IPS DF 6.9 (cell line): ENCODE results near the gene PRKACG.

Experiments used
- DNase-seq: peaks from one replicate; pipeline ENCODE4 v3.0.0-alpha.2; 2013; ENCODE audit warnings: low read depth, low spot score
- H3K27ac ChIP-seq: one replicate; pipeline ENCODE4 v1.5.1; 2013; ENCODE audit warnings: low read length, control low read depth
- H3K27me3 ChIP-seq: 2 replicates; pipeline ENCODE4 v1.6.1; 2013; ENCODE audit warnings: mild to moderate bottlenecking, low read length; ENCODE audit not compliant: control insufficient read depth, insufficient read depth
- H3K36me3 ChIP-seq: 2 replicates; pipeline ENCODE4 v1.6.1; 2013; ENCODE audit warnings: low read length; ENCODE audit not compliant: control insufficient read depth, insufficient read depth
- H3K4me1 ChIP-seq: 2 replicates; pipeline ENCODE4 v1.6.1; 2013; ENCODE audit warnings: low read length; ENCODE audit not compliant: control insufficient read depth, insufficient read depth
- H3K4me3 ChIP-seq: 2 replicates; pipeline ENCODE4 v1.5.1; 2013; ENCODE audit warnings: mild to moderate bottlenecking, low read length
- H3K9me3 ChIP-seq: 2 replicates; pipeline ENCODE4 v1.6.1; 2013; ENCODE audit warnings: low read length, inconsistent platforms; ENCODE audit not compliant: control insufficient read depth, insufficient read depth
- WGBS: extraction: QIAGEN DNeasy Blood & Tissue Kit; methylation state at CpG from one replicate; pipeline ENCODE4 v1.1.7; 2013; ENCODE audit warnings: mixed read lengths, missing lambda C conversion rate; ENCODE audit not compliant: insufficient read length, insufficient coverage; 5-methylcytosine and 5-hydroxymethylcytosine counted together

The PRKACG gene

GRCh38 chr9:69044240-69045219 lies 30.6 kb upstream of the PRKACG start:
- Histone ChIP-seq H3K27ac (no peak overlapping the region), H3K27me3 (no peaks in the 10 kb centered on the region), H3K9me3 (no peaks in the 10 kb centered on the region), H3K4me3 (no peak overlapping the region), H3K36me3 (0 out of 2 replicates have a peak, but pooled peaks cover 11% of the 10 kb centered on the region), H3K4me1 (peaks cover 3% of the 10 kb centered on the region; the same call in 1 of the 2 replicates)
- WGBS: no CpG with 5 or more reads among the region's 9 CpGs
- no peak for DNase-seq

- H3K4me3 ChIP-seq: no peak overlapping the region
Measured at GRCh38 chr9:69040646-69041045, 26.7 kb upstream of the PRKACG start.

GRCh38 chr9:69036799-69037198 lies 22.9 kb upstream of the PRKACG start:
- DNase-seq: no peak
- H3K27ac ChIP-seq: no peak overlapping the region
- no peaks in the 10 kb centered on the region for H3K36me3 ChIP-seq
- H3K27me3 ChIP-seq: no peaks in the 10 kb centered on the region; the same call in 1 of the 2 replicates
- H3K9me3 ChIP-seq: no peaks in the 10 kb centered on the region
- no CpG with 5 or more reads among the region's 10 CpGs for WGBS
- H3K4me1 ChIP-seq: 0 out of 2 replicates have a peak, but pooled peaks cover 1% of the 10 kb centered on the region
- no peak overlapping the region; the same call in 1 of the 2 replicates for H3K4me3 ChIP-seq

More at GRCh38 chr9:69040646-69041045, 26.7 kb upstream of the PRKACG start:
- H3K36me3 ChIP-seq: no peaks in the 10 kb centered on the region
- no peaks in the 10 kb centered on the region for H3K9me3 ChIP-seq
- WGBS: no CpG with 5 or more reads among the region's 2 CpGs
- DNase-seq: no peak
- H3K4me1 ChIP-seq: 0 out of 2 replicates have a peak, but pooled peaks cover 1% of the 10 kb centered on the region
- H3K27ac ChIP-seq: no peak overlapping the region
- no peaks in the 10 kb centered on the region for H3K27me3 ChIP-seq

- peak overlapping the region; percentile 74; the same call in 1 of the 2 replicates for H3K4me3 ChIP-seq
- no peak for DNase-seq
- 0 out of 2 replicates have a peak, but pooled peaks cover 1% of the 10 kb centered on the region for H3K4me1 ChIP-seq
- no peak overlapping the region for H3K27ac ChIP-seq
- H3K9me3 ChIP-seq: no peaks in the 10 kb centered on the region
- no CpG with 5 or more reads among the region's 14 CpGs for WGBS
- H3K27me3 ChIP-seq: no peaks in the 10 kb centered on the region; the same call in 1 of the 2 replicates
- no peaks in the 10 kb centered on the region for H3K36me3 ChIP-seq
Measured at GRCh38 chr9:69036309-69036708, 22.4 kb upstream of the PRKACG start.

- H3K4me3 ChIP-seq: peak within 1 kb of the TSS; percentile 74; the same call in 1 of the 2 replicates
- no peaks in the 10 kb centered on the region for H3K9me3 ChIP-seq
- H3K36me3 ChIP-seq: no peaks in the 10 kb centered on the region
- 0 out of 2 replicates have a peak, but pooled peaks cover 1% of the 10 kb centered on the region for H3K4me1 ChIP-seq
- H3K27ac ChIP-seq: no peak within 1 kb of the TSS
- no peak for DNase-seq
- H3K27me3 ChIP-seq: no peaks in the 10 kb centered on the region; the same call in 1 of the 2 replicates
- no CpG with 5 or more reads among the region's 75 CpGs for WGBS
Measured at GRCh38 chr9:69035438-69036308, 21.8 kb upstream of the PRKACG start, which contains the start of gene FXN. TSS of gene FXN (plus strand) at chr9:69035752. CDS start at chr9:69035783, 31 bp downstream.

- Histone ChIP-seq H3K36me3 (no peaks in the 10 kb centered on the region), H3K4me1 (0 out of 2 replicates have a peak, but pooled peaks cover 1% of the 10 kb centered on the region), H3K27ac (no peak overlapping the region), H3K4me3 (no peak overlapping the region), H3K9me3 (no peaks in the 10 kb centered on the region), H3K27me3 (no peaks in the 10 kb centered on the region; the same call in 1 of the 2 replicates)
- no peak for DNase-seq
- no CpG with 5 or more reads among the region's 2 CpGs for WGBS
Measured at GRCh38 chr9:69034071-69034470, 20.2 kb upstream of the PRKACG start.

- no peak for DNase-seq
- no peaks in the 10 kb centered on the region; the same call in 1 of the 2 replicates for H3K27me3 ChIP-seq
- H3K4me1 ChIP-seq: 0 out of 2 replicates have a peak, but pooled peaks cover 1% of the 10 kb centered on the region
- H3K27ac ChIP-seq: no peak overlapping the region
- no CpG with 5 or more reads among the region's 1 CpG for WGBS
- no peak overlapping the region for H3K4me3 ChIP-seq
- H3K9me3 ChIP-seq: no peaks in the 10 kb centered on the region
- no peaks in the 10 kb centered on the region for H3K36me3 ChIP-seq
Measured at GRCh38 chr9:69030851-69031645, 17.1 kb upstream of the PRKACG start.

- Histone ChIP-seq H3K27me3 (no peaks in the 10 kb centered on the region), H3K36me3 (no peaks in the 10 kb centered on the region), H3K4me3 (no peak overlapping the region), H3K27ac (no peak overlapping the region), H3K9me3 (no peaks in the 10 kb centered on the region), H3K4me1 (no peaks in the 10 kb centered on the region)
- DNase-seq: no peak
Measured at GRCh38 chr9:69029535-69029934, 15.6 kb upstream of the PRKACG start.

- Histone ChIP-seq H3K4me1 (peaks cover 2% of the 10 kb centered on the region; the same call in 1 of the 2 replicates), H3K36me3 (no peaks in the 10 kb centered on the region), H3K27ac (no peak overlapping the region), H3K9me3 (no peaks in the 10 kb centered on the region), H3K27me3 (no peaks in the 10 kb centered on the region), H3K4me3 (no peak overlapping the region)
- DNase-seq: no peak
- no CpG with 5 or more reads among the region's 2 CpGs for WGBS
Measured at GRCh38 chr9:69028754-69029153, 14.8 kb upstream of the PRKACG start.
